GM12865 (cell line): ENCODE results near the gene BARX1.

Experiments
- DNase-seq: peaks from one replicate; pipeline ENCODE4 v3.0.0; 2010; ENCODE audit warnings: low read depth
- H3K4me3 ChIP-seq: 2 replicates; pipeline ENCODE4 v1.5.1; 2011; ENCODE audit warnings: mild to moderate bottlenecking, low read depth, low read length, control low read depth
- CTCF ChIP-seq: IDR thresholded peaks from 2 replicates; pipeline ENCODE4 v1.5.1; 2011; ENCODE audit warnings: low read length, control low read depth, low read depth, inconsistent platforms; ENCODE audit not compliant: insufficient read depth; ENCODE audit errors: missing control alignments

Gene BARX1

GRCh38 chr9:93960971-93961841 is 6.1 kb upstream of the BARX1 start:
- no peak for DNase-seq
- H3K4me3 ChIP-seq, result no peak overlapping the region
- TF ChIP-seq CTCF, result no peak

GRCh38 chr9:93960221-93960970 is 5.2 kb upstream of the BARX1 start:
- no peak for TF ChIP-seq CTCF
- H3K4me3 ChIP-seq, result no peak overlapping the region
- no peak for DNase-seq

GRCh38 chr9:93959739-93960154 is 4.6 kb upstream of the BARX1 start:
- DNase-seq, result no peak
- no peak for TF ChIP-seq CTCF
- no peak overlapping the region for H3K4me3 ChIP-seq

- no peak for DNase-seq
- no peak for TF ChIP-seq CTCF
- no peak overlapping the region for H3K4me3 ChIP-seq
Observed at GRCh38 chr9:93958819-93959682, 3.9 kb upstream of the BARX1 start.

- H3K4me3 ChIP-seq, result no peak overlapping the region
- no peak for DNase-seq
- TF ChIP-seq CTCF, result no peak
Observed at GRCh38 chr9:93958121-93958818, 3.1 kb upstream of the BARX1 start.
